GM12878 (cell line): ENCODE measurements around the gene ANO2. TPM values are rescaled to one million over a fixed set of nuclear protein-coding genes. Genes with fewer than 3 reads are reported as not detected.

Source experiments
- ATAC-seq: fragments of 200-7000 bp; cut with Tn5 transposase; 3 replicates; pipeline ENCODE4 v1.9.1; 2020; ENCODE audit warnings: mild to moderate bottlenecking, moderate library complexity
- BruUV-seq: library from RNA; stranded (reverse); fragments of 400-500 nt; replicated peaks from 2 replicates; lab custom pipeline; 2021; lab: Mats Ljungman, UMichigan
- CTCF ChIA-PET: fragments of 300-600 bp; sonication (Branson Sonifier 250); formaldehyde crosslinking; extraction: SDS; loops from one replicate; lab custom pipeline; 2021; ENCODE audit warnings: inconsistent platforms; lab: Yijun Ruan, JAX
- POLR2A ChIA-PET: fragments of 350-600 bp; formaldehyde crosslinking; extraction: SDS; loops from one replicate; lab custom pipeline; 2021; ENCODE audit warnings: inconsistent platforms; lab: Charles Lee
- RAD21 ChIA-PET: fragments of 300-600 bp; sonication (Branson Sonifier 250); formaldehyde crosslinking; loops from one replicate; lab custom pipeline; 2023; ENCODE audit warnings: antibody characterized with exemption; ENCODE audit not compliant: unreplicated experiment; lab: Charles Lee
- SMC1A ChIA-PET: fragments of 300-600 bp; sonication (Branson Sonifier 250); formaldehyde crosslinking; loops from one replicate; lab custom pipeline; 2023; ENCODE audit not compliant: unreplicated experiment, uncharacterized antibody; lab: Charles Lee
- DNase-seq: peaks from one replicate; pipeline ENCODE4 v3.0.0-alpha.2; 2011; ENCODE audit warnings: low read depth, low spot score
- FAIRE-seq: peaks from 3 replicates; lab custom pipeline; 2011; peaks lifted over from hg19 to GRCh38; lab: Jason Lieb, UNC
- H2AFZ ChIP-seq: 2 replicates; pipeline ENCODE4 v1.6.0; 2011; ENCODE audit warnings: low read depth, low read length, control low read depth; ENCODE audit not compliant: control insufficient read depth
- H3K27ac ChIP-seq: 2 replicates; pipeline ENCODE4 v1.5.1; 2011; ENCODE audit warnings: control low read depth; ENCODE audit not compliant: control insufficient read depth, insufficient read depth
- H3K27me3 ChIP-seq, 2 experiments: replicated peaks in 1 of 2; 2 replicates each; pipeline versions ENCODE4 v1.6.0 to v1.6.1; 2011; ENCODE audit warnings: low read length in 1 of 2; ENCODE audit not compliant: control insufficient read depth in 2 of 2, insufficient read depth in 2 of 2
- H3K36me3 ChIP-seq, 2 experiments: 2 replicates each; pipeline ENCODE4 v1.5.1; 2011; ENCODE audit warnings: low read length in 1 of 2; ENCODE audit not compliant: control insufficient read depth in 2 of 2, insufficient read depth in 2 of 2
- H3K4me1 ChIP-seq: 2 replicates; pipeline ENCODE4 v1.6.1; 2011; ENCODE audit warnings: mild to moderate bottlenecking, low read length, moderate library complexity, mixed read lengths; ENCODE audit not compliant: control insufficient read depth, insufficient read depth
- H3K4me2 ChIP-seq: 2 replicates; pipeline ENCODE4 v1.6.0; 2011; ENCODE audit warnings: control low read depth; ENCODE audit not compliant: control insufficient read depth, insufficient read depth
- H3K4me3 ChIP-seq: fragments of 200-600 bp; sonication (generic); 2 replicates; pipeline ENCODE4 v1.5.1; 2016
- H3K79me2 ChIP-seq: 2 replicates; pipeline ENCODE4 v1.6.0; 2011; ENCODE audit warnings: low read length; ENCODE audit not compliant: control insufficient read depth, insufficient read depth
- H3K9ac ChIP-seq: 2 replicates; pipeline ENCODE4 v1.8.0; 2011; ENCODE audit warnings: low read length, control low read depth, mixed read lengths; ENCODE audit not compliant: control insufficient read depth, insufficient read depth
- H3K9me3 ChIP-seq: replicated peaks from 3 replicates; pipeline ENCODE4 v1.5.1; 2011; ENCODE audit warnings: mild to moderate bottlenecking, low read length; ENCODE audit not compliant: control insufficient read depth, insufficient read depth
- H4K20me1 ChIP-seq: 2 replicates; pipeline ENCODE4 v1.6.0; 2011; ENCODE audit not compliant: control insufficient read depth, insufficient read depth
- CEBPB ChIP-seq, 2 experiments: fragments of 150-350 bp in 1 of 2; IDR thresholded peaks; 2 replicates each; pipeline ENCODE4 v1.6.1; 2012 to 2014; ENCODE audit warnings: low read depth in 2 of 2, low read length in 2 of 2, borderline replicate concordance in 1 of 2, inconsistent platforms in 1 of 2
- CHD1 ChIP-seq: IDR thresholded peaks from 2 replicates; pipeline ENCODE4 v1.6.1; 2012; ENCODE audit warnings: low read depth, low read length, improper control_type of control experiment
- GATAD2B ChIP-seq: fragments of 450-650 bp; conservative IDR thresholded peaks from 2 replicates; pipeline ENCODE4 v1.6.1; 2017; ENCODE audit warnings: low read depth, mild to moderate bottlenecking, moderate library complexity
- JUND ChIP-seq: IDR thresholded peaks from 2 replicates; pipeline ENCODE4 v1.6.1; 2012; ENCODE audit warnings: low read depth, mild to moderate bottlenecking, low read length, improper control_type of control experiment, moderate library complexity
- MEF2A ChIP-seq: IDR thresholded peaks from 2 replicates; pipeline ENCODE4 v1.6.1; 2011; ENCODE audit warnings: low read depth, mild to moderate bottlenecking, low read length, moderate library complexity; ENCODE audit not compliant: insufficient read depth
- MXI1 ChIP-seq: fragments of 150-350 bp; IDR thresholded peaks from 2 replicates; pipeline ENCODE4 v1.6.1; 2011; ENCODE audit warnings: low read depth, mild to moderate bottlenecking, inconsistent platforms, low read length, improper control_type of control experiment
- NBN ChIP-seq: fragments of 450-650 bp; IDR thresholded peaks from 2 replicates; pipeline ENCODE4 v1.6.1; 2016
- NFYB ChIP-seq: IDR thresholded peaks from 2 replicates; pipeline ENCODE4 v1.6.1; 2011; ENCODE audit warnings: low read depth, mild to moderate bottlenecking, low read length, improper control_type of control experiment, moderate library complexity; ENCODE audit not compliant: insufficient read depth
- POLR2AphosphoS2 ChIP-seq: IDR thresholded peaks from 2 replicates; pipeline ENCODE4 v1.6.1; 2011; ENCODE audit warnings: low read depth, mild to moderate bottlenecking, low read length, improper control_type of control experiment, moderate library complexity
- RAD21 ChIP-seq: IDR thresholded peaks from 2 replicates; pipeline ENCODE4 v1.6.1; 2011; ENCODE audit warnings: mild to moderate bottlenecking, low read depth, low read length, moderate library complexity; ENCODE audit not compliant: insufficient read depth
- RFX5 ChIP-seq: IDR thresholded peaks from 2 replicates; pipeline ENCODE4 v1.6.1; 2011; ENCODE audit warnings: low read depth, low read length, improper control_type of control experiment
- SMAD5 ChIP-seq: IDR thresholded peaks from 2 replicates; pipeline ENCODE4 v1.6.1; 2016; ENCODE audit warnings: antibody characterized with exemption, low read depth
- SREBF2 ChIP-seq: IDR thresholded peaks from 2 replicates; pipeline ENCODE4 v1.6.1; 2012; ENCODE audit warnings: mild to moderate bottlenecking, low read length
- WRNIP1 ChIP-seq: IDR thresholded peaks from 2 replicates; pipeline ENCODE4 v1.6.1; 2011; ENCODE audit warnings: low read depth, low read length, improper control_type of control experiment, borderline replicate concordance
- ZNF274 ChIP-seq: IDR thresholded peaks from one replicate; pipeline ENCODE4 v1.8.0; 2011; ENCODE audit not compliant: insufficient read length, insufficient read depth
- WGBS: methylation state at CpG from one replicate; pipeline ENCODE4 v1.1.6; 2016; ENCODE audit warnings: low lambda C conversion rate; ENCODE audit not compliant: insufficient replicate concordance, insufficient coverage; ENCODE audit errors: missing lambda C conversion rate; 5-methylcytosine and 5-hydroxymethylcytosine counted together
- in situ Hi-C: fragments of 300-500 bp; cut with MboI; formaldehyde crosslinking; loops from 9 replicates; pipeline ENCODE4 v1.14.3; 2018; ENCODE audit warnings: mixed read lengths
- intact Hi-C: fragments of 100-400 bp; cut with micrococcal nuclease; formaldehyde crosslinking; loops from one replicate; pipeline ENCODE4 v1.14.2; 2022; ENCODE audit not compliant: unreplicated experiment
- polyA plus RNA-seq, 11 experiments: library from polyadenylated mRNA; depleted of rRNA in 4 of 11; unstranded in 6 of 11; stranded (reverse) in 5 of 11; fragments of >200 nt; fragmentation: Nextera tagmentation in 4 of 11; fragmentation: Illumina TruSeq in 1 of 11; extraction: Ambion mirVana in 4 of 11; extraction: Trizol in 1 of 11; gene quantifications; 1 replicate in 1 of 11; 2 replicates in 10 of 11; pipeline versions ENCODE4 v1.2.1 to v1.2.3, GENCODE V29; 2011 to 2016; ENCODE audit warnings: inconsistent platforms in 2 of 11, missing spikeins in 2 of 11, low read depth in 1 of 11
- total RNA-seq, 4 experiments: library from RNA; depleted of rRNA in 3 of 4; stranded (reverse); fragments of >200 nt in 3 of 4; fragmentation: Illumina TruSeq in 1 of 4; extraction: Trizol in 1 of 4; gene quantifications; 2 replicates each; pipeline versions ENCODE4 v1.2.1 to v1.2.3, GENCODE V29; 2013 to 2021
- TF ChIP-seq, protein P1 (sequence below): IDR thresholded peaks from 2 replicates; pipeline ENCODE4 v1.6.1; 2011; ENCODE audit warnings: borderline replicate concordance, low read depth, mild to moderate bottlenecking, moderate library complexity, low read length; ENCODE audit not compliant: insufficient read depth, poor library complexity, severe bottlenecking
- TF ChIP-seq, protein P2 (sequence below): IDR thresholded peaks from 2 replicates; pipeline ENCODE4 v1.6.1; 2012; ENCODE audit warnings: mild to moderate bottlenecking, low read depth, low read length
- TF ChIP-seq, protein P3 (sequence below): fragments of 450-650 bp; IDR thresholded peaks from 2 replicates; pipeline ENCODE4 v1.6.1; 2016; ENCODE audit warnings: mild to moderate bottlenecking
- TF ChIP-seq, protein P4 (sequence below): fragments of 450-650 bp; IDR thresholded peaks from 2 replicates; pipeline ENCODE4 v1.6.1; 2017; ENCODE audit warnings: borderline replicate concordance

The ANO2 gene
- total and polyA plus RNA-seq, 10 of the 15 experiments (the other 5 are each of a cell fraction or from before 2014, with no cell fraction given), result not detected

DNA sequence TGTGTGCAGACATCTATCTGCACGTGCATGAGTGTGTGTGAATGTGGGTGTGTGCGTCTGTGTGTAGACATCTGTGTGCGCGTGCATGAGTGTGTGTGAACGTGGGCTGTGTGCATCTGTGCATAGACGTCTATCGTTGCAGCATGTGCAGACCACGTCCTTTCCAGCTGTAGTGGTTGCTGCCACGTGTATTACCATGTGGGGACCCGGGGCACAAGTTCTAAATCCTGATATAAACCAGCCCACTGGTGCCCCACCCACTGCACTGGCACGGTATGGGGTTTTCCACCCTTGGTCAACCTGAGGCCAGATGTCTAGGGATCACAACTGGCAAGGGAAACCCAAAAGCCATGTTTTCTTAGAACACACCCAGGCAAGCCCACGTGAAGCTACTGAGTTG, 197.0 kb downstream of the ANO2 start:
- Histone ChIP-seq H3K4me2 (no peak overlapping the region), H3K4me1 (no peaks in the 10 kb centered on the region), H3K36me3 (no peaks in the 10 kb centered on the region), H2AFZ (no peak overlapping the region), H3K79me2 (no peaks in the 10 kb centered on the region), H4K20me1 (no peaks in the 10 kb centered on the region), H3K9me3 (no peaks in the 10 kb centered on the region), H3K27ac (no peak overlapping the region), H3K9ac (no peak overlapping the region), H3K27me3 (peaks cover 0 to 2% of the 10 kb centered on the region in 2 experiments; a peak in 1 of 4 replicates), H3K4me3 (no peak overlapping the region)
- POLR2A ChIA-PET, result no interaction called here
- in situ Hi-C loops, result no loop called here
- CTCF ChIA-PET, result no interaction called here
- no peak for ATAC-seq
- no peak for FAIRE-seq
- RAD21 ChIA-PET, result no interaction called here
- no TSS peak for BruUV-seq
- DNase-seq, result no peak
- intact Hi-C loops, result no loop called here
- TF ChIP-seq NBN, result no peak
- TF ChIP-seq CHD1, result no peak
- no peak for TF ChIP-seq RFX5
- no peak for TF ChIP-seq POLR2AphosphoS2
- TF ChIP-seq MXI1, result no peak
- no peak for TF ChIP-seq CEBPB (IDR thresholded peaks at IDR 0.05; ENCODE audit: borderline replicate concordance in 1 of 2, low read depth in 2 of 2, low read length in 2 of 2)
- no peak for TF ChIP-seq SREBF2
- TF ChIP-seq JUND, result no peak
- TF ChIP-seq GATAD2B, result no peak
- TF ChIP-seq WRNIP1, result no peak
- TF ChIP-seq, protein P1, sequence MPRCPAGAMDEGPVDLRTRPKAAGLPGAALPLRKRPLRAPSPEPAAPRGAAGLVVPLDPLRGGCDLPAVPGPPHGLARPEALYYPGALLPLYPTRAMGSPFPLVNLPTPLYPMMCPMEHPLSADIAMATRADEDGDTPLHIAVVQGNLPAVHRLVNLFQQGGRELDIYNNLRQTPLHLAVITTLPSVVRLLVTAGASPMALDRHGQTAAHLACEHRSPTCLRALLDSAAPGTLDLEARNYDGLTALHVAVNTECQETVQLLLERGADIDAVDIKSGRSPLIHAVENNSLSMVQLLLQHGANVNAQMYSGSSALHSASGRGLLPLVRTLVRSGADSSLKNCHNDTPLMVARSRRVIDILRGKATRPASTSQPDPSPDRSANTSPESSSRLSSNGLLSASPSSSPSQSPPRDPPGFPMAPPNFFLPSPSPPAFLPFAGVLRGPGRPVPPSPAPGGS, result no peak
- no peak for TF ChIP-seq ZNF274
- no peak for TF ChIP-seq SMAD5
- no peak for TF ChIP-seq NFYB
- TF ChIP-seq, protein P2, sequence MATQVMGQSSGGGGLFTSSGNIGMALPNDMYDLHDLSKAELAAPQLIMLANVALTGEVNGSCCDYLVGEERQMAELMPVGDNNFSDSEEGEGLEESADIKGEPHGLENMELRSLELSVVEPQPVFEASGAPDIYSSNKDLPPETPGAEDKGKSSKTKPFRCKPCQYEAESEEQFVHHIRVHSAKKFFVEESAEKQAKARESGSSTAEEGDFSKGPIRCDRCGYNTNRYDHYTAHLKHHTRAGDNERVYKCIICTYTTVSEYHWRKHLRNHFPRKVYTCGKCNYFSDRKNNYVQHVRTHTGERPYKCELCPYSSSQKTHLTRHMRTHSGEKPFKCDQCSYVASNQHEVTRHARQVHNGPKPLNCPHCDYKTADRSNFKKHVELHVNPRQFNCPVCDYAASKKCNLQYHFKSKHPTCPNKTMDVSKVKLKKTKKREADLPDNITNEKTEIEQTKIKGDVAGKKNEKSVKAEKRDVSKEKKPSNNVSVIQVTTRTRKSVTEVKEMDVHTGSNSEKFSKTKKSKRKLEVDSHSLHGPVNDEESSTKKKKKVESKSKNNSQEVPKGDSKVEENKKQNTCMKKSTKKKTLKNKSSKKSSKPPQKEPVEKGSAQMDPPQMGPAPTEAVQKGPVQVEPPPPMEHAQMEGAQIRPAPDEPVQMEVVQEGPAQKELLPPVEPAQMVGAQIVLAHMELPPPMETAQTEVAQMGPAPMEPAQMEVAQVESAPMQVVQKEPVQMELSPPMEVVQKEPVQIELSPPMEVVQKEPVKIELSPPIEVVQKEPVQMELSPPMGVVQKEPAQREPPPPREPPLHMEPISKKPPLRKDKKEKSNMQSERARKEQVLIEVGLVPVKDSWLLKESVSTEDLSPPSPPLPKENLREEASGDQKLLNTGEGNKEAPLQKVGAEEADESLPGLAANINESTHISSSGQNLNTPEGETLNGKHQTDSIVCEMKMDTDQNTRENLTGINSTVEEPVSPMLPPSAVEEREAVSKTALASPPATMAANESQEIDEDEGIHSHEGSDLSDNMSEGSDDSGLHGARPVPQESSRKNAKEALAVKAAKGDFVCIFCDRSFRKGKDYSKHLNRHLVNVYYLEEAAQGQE, result no peak
- TF ChIP-seq, protein P3, sequence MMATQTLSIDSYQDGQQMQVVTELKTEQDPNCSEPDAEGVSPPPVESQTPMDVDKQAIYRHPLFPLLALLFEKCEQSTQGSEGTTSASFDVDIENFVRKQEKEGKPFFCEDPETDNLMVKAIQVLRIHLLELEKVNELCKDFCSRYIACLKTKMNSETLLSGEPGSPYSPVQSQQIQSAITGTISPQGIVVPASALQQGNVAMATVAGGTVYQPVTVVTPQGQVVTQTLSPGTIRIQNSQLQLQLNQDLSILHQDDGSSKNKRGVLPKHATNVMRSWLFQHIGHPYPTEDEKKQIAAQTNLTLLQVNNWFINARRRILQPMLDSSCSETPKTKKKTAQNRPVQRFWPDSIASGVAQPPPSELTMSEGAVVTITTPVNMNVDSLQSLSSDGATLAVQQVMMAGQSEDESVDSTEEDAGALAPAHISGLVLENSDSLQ, result no peak
- TF ChIP-seq, protein P4, sequence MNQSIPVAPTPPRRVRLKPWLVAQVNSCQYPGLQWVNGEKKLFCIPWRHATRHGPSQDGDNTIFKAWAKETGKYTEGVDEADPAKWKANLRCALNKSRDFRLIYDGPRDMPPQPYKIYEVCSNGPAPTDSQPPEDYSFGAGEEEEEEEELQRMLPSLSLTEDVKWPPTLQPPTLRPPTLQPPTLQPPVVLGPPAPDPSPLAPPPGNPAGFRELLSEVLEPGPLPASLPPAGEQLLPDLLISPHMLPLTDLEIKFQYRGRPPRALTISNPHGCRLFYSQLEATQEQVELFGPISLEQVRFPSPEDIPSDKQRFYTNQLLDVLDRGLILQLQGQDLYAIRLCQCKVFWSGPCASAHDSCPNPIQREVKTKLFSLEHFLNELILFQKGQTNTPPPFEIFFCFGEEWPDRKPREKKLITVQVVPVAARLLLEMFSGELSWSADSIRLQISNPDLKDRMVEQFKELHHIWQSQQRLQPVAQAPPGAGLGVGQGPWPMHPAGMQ, result no peak
- no peak for TF ChIP-seq RAD21
- no peak for TF ChIP-seq MEF2A
- 29% methylated on average over 12 of the region's 12 CpGs for WGBS
- SMC1A ChIA-PET, result no interaction called here
